ACC112 (cell line): ENCODE data around the gene CARD8.
A peak's percentile ranks its signal among the peaks of the same experiment; 100 is the strongest.
"Not testable (repeated sequence)": the region's sequence is repeated elsewhere in the genome, so short reads cannot be mapped to it uniquely, and the experiment has no call there.

ENCODE experiments used
- H2AFZ ChIP-seq: fragments of 200-600 bp; sonication (generic); one replicate; pipeline ENCODE4 v1.6.0; 2017; ENCODE audit warnings: antibody characterized with exemption, low read length; ENCODE audit not compliant: unreplicated experiment
- H3K27ac ChIP-seq: fragments of 200-600 bp; sonication (generic); 2 replicates; pipeline ENCODE4 v1.5.1; 2014; ENCODE audit warnings: low read depth, mild to moderate bottlenecking, antibody characterized with exemption, low read length, moderate library complexity
- H3K27me3 ChIP-seq: fragments of 200-600 bp; sonication (generic); 2 replicates; pipeline ENCODE4 v1.6.1; 2014; ENCODE audit warnings: mild to moderate bottlenecking, antibody characterized with exemption, low read length, moderate library complexity, mixed read lengths; ENCODE audit not compliant: insufficient read depth
- H3K36me3 ChIP-seq: fragments of 200-600 bp; sonication (generic); 2 replicates; pipeline ENCODE4 v1.6.1; 2016; ENCODE audit warnings: mild to moderate bottlenecking, antibody characterized with exemption, low read length, moderate library complexity, mixed read lengths; ENCODE audit not compliant: insufficient read depth
- H3K4me1 ChIP-seq: fragments of 200-600 bp; sonication (generic); one replicate; pipeline ENCODE4 v1.6.1; 2016; ENCODE audit warnings: low read length, mixed read lengths; ENCODE audit not compliant: insufficient read depth, unreplicated experiment, control insufficient read depth
- H3K4me3 ChIP-seq: fragments of 200-600 bp; sonication (generic); 2 replicates; pipeline ENCODE4 v1.5.1; 2014; ENCODE audit warnings: mild to moderate bottlenecking, low read depth, low read length
- H3K79me2 ChIP-seq: fragments of 200-600 bp; sonication (generic); one replicate; pipeline ENCODE4 v1.6.0; 2016; ENCODE audit warnings: low read length; ENCODE audit not compliant: control insufficient read depth, unreplicated experiment, insufficient read depth

The CARD8 gene

GRCh38 chr19:48290771-48291488, 35.2 kb upstream of the CARD8 start:
- Histone ChIP-seq H3K4me1 (no peaks in the 10 kb centered on the region), H3K27ac (no peak overlapping the region), H3K36me3 (0 out of 2 replicates have a peak, but pooled peaks cover 2% of the 10 kb centered on the region), H3K27me3 (no peaks in the 10 kb centered on the region), H2AFZ (peak overlapping the region; percentile 39), H3K4me3 (peak overlapping the region; percentile 71), H3K79me2 (no peaks in the 10 kb centered on the region)

DNA sequence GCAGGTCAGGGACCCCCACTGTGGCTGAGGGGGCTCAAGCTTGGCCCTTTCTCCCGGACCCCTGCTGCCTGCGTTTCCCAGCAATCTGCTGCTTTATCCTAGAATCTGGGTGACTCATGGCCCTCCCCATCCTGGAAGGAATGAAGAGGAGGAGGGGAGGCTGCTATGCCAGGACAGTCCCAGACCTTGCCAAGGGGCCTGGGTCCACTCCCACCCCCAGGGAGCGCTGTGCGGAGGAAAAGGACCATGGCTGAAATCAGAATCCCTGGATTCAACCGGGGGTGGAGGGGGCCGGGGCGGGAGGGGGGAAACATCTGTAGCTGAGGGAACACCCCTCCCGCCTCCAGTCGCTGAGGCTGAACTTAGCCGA, 34.7 kb upstream of the CARD8 start:
- no peaks in the 10 kb centered on the region for H3K79me2 ChIP-seq
- 0 out of 2 replicates have a peak, but pooled peaks cover 2% of the 10 kb centered on the region for H3K36me3 ChIP-seq
- no peaks in the 10 kb centered on the region for H3K4me1 ChIP-seq
- no peak overlapping the region for H3K27ac ChIP-seq
- H3K27me3 ChIP-seq, result no peaks in the 10 kb centered on the region
- H2AFZ ChIP-seq, result peak overlapping the region; percentile 50
- H3K4me3 ChIP-seq, result peak overlapping the region; percentile 71

DNA sequence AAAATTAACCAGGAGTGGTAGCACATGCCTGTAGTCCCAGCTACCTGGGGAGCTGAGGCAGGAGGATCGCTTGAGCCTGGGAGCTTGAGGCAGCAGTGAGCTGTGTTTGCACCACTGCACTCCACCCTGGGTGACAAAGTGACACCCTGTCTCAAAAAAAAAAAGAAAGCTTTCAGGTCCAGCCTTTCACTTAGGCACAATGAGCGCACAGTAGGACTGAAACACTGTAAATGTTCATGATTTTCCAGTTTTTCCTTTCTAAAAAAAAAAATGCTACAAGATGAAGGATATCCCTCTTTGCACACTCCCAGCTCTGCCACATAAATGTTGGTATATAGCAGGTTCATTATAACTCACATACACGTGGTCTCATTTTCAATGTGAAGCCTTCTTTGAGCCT, 32.0 kb upstream of the CARD8 start:
- no peak overlapping the region for H3K27ac ChIP-seq
- H3K4me1 ChIP-seq, result no peaks in the 10 kb centered on the region
- H3K27me3 ChIP-seq, result no peaks in the 10 kb centered on the region
- H3K79me2 ChIP-seq, result no peaks in the 10 kb centered on the region
- no peak overlapping the region for H3K4me3 ChIP-seq
- 0 out of 2 replicates have a peak, but pooled peaks cover 2% of the 10 kb centered on the region for H3K36me3 ChIP-seq
- no peak overlapping the region for H2AFZ ChIP-seq

DNA sequence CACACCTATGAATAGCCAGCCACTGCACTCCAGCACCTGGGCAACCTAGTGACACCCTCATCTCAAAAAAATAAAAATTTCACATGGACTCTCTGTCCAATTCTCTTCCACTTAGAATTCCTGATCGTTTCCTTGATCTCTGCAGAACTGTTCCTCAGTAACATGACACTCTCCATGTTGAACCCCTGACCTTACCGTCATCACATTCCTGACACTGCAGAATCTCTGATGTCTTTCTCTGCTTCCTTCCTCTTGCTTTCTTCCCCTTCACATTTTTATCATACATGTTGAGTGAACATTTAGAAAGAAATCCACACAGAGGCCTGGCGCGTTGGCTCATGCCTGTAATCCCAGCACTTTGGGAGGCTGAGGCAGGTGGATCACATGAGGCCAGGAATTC, 29.2 kb upstream of the CARD8 start:
- no peaks in the 10 kb centered on the region for H3K4me1 ChIP-seq
- 0 out of 2 replicates have a peak, but pooled peaks cover 2% of the 10 kb centered on the region for H3K36me3 ChIP-seq
- no peak overlapping the region for H2AFZ ChIP-seq
- H3K27me3 ChIP-seq, result no peaks in the 10 kb centered on the region
- no peak overlapping the region for H3K27ac ChIP-seq
- H3K4me3 ChIP-seq, result no peak overlapping the region
- no peaks in the 10 kb centered on the region for H3K79me2 ChIP-seq

DNA sequence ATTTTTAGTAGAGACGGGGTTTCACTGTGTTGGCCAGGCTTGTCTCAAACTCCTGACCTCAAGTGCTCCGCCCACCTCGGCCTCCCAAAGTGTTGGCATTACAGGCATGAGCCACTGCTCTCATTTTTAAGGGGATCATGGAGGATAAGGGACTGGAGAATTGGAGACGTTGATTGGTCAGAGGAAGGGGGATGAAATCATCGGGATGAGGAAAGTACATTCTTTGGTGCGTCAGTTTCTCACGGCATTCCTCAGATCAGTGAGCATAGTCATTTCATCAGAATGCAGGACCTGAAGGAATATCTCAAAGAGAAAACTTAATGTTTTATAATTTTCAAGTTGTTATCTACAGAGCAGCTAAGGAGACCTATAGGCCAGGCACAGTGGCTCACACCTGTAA, 28.2 kb upstream of the CARD8 start:
- H3K79me2 ChIP-seq, result no peaks in the 10 kb centered on the region
- H3K4me3 ChIP-seq, result no peak overlapping the region
- H3K36me3 ChIP-seq, result 0 out of 2 replicates have a peak, but pooled peaks cover 2% of the 10 kb centered on the region
- no peak overlapping the region for H3K27ac ChIP-seq
- H3K27me3 ChIP-seq, result no peaks in the 10 kb centered on the region
- no peaks in the 10 kb centered on the region for H3K4me1 ChIP-seq
- no peak overlapping the region for H2AFZ ChIP-seq

- H3K27me3 ChIP-seq, result no peaks in the 10 kb centered on the region
- no peaks in the 10 kb centered on the region for H3K4me1 ChIP-seq
- no peak overlapping the region for H3K27ac ChIP-seq
- H3K79me2 ChIP-seq, result no peaks in the 10 kb centered on the region
- H3K4me3 ChIP-seq, result no peak overlapping the region
- H2AFZ ChIP-seq, result no peak overlapping the region
- no peaks in the 10 kb centered on the region for H3K36me3 ChIP-seq
These were observed 24.0 kb upstream of the CARD8 start for GRCh38 chr19:48279747-48280146.

DNA sequence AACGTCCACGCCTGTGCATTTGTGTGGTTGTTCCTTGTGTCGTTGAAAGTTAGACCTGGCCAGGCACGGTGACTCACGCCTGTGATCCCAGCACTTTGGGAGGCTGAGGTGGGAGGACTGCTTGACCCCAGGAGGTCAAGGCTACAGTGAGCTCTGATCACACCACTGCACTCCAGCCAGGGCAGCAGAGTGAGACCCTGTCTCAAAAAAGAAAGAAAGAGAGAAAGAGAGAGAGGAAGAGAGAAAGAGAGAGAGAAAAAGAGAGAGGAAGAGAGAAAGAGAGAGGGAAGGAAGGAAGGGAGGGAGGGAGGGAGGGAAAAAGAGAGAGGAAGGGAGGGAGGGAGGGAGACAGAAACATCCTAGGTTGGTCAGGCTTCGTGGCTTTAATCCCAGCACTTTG, 19.2 kb upstream of the CARD8 start:
- Histone ChIP-seq H3K4me1 (no peaks in the 10 kb centered on the region), H3K36me3 (no peaks in the 10 kb centered on the region), H2AFZ (no peak overlapping the region), H3K27ac (no peak overlapping the region), H3K4me3 (no peak overlapping the region), H3K79me2 (no peaks in the 10 kb centered on the region), H3K27me3 (no peaks in the 10 kb centered on the region)

- Histone ChIP-seq H3K79me2 (no peaks in the 10 kb centered on the region), H3K4me1 (no peaks in the 10 kb centered on the region), H3K4me3 (no peak overlapping the region), H3K36me3 (no peaks in the 10 kb centered on the region), H2AFZ (no peak overlapping the region), H3K27ac (no peak overlapping the region), H3K27me3 (no peaks in the 10 kb centered on the region)
These were observed 18.5 kb upstream of the CARD8 start for GRCh38 chr19:48274173-48274572.

DNA sequence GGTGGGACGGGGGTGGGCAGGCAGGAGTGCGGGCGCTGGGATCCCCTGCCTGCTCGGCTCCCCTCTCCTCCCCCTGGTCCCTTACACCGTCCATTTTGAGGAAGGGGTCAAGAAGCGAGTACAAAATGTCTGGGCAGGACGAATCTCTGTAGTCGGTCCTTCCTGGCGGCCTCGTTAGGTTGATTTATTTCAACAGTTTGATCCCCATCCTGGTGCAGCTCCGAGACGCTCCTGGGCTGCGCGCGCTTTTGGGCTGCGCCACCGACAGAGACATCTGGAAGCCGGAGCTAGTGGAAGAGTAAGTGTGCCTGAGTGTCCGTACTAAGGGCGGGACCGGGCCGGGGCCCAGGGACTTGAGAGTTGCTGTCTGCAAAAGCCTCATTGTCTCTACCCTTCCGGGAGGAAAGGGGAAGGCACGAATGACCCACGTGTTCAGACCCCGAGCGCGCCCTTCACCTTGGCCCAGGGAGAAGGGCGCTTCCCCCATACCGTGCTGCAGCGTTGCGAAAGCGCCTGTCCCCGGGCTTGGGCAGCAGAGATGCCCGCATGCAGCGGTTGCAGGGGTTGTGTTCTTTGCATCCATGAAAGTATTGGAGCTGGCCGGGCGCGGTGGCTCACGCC, 15.9 kb upstream of the CARD8 start:
- H3K27ac ChIP-seq, result no peak overlapping the region
- H3K27me3 ChIP-seq, result no peaks in the 10 kb centered on the region
- H3K36me3 ChIP-seq, result no peaks in the 10 kb centered on the region
- H2AFZ ChIP-seq, result peak overlapping the region; percentile 55
- no peaks in the 10 kb centered on the region for H3K79me2 ChIP-seq
- H3K4me3 ChIP-seq, result peak overlapping the region; percentile 77
- no peaks in the 10 kb centered on the region for H3K4me1 ChIP-seq

- H3K36me3 ChIP-seq, H3K4me3 ChIP-seq, H2AFZ ChIP-seq, H3K27ac ChIP-seq, H3K4me1 ChIP-seq, H3K27me3 ChIP-seq, H3K79me2 ChIP-seq: not testable (repeated sequence)
These were observed 13.9 kb upstream of the CARD8 start for GRCh38 chr19:48269617-48270026.

DNA sequence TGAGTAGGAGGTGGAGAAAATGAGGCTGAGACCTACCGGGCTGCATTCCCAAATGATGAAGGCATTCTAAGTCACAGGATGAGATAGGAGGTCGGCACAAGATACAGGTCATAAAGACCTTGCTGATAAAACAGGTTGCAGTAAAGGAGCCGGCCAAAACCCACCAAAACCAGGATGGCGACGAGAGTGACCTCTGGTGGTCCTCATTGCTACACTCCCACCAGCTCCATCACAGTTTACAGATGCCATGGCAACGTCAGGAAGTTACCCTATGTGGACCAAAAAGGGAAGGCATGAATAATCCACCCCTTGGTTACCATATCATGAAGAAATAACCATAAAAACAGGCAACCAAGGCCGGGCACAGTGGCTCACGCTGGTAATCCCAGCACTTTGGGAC, 9.6 kb upstream of the CARD8 start:
- H3K79me2 ChIP-seq, H3K27me3 ChIP-seq, H3K4me3 ChIP-seq, H3K27ac ChIP-seq, H2AFZ ChIP-seq, H3K36me3 ChIP-seq, H3K4me1 ChIP-seq: not testable (repeated sequence)
